Astrocyte (in vitro differentiated cells and primary cell): ENCODE measurements around the gene ARHGAP26. TPM values are rescaled to one million over a fixed set of nuclear protein-coding genes. Genes with fewer than 3 reads are reported as not detected.

Source experiments
- DNase-seq: peaks from one replicate; pipeline ENCODE4 v3.0.0-alpha.2; 2010; ENCODE audit warnings: low read depth
- FAIRE-seq: peaks from 2 replicates; lab custom pipeline; 2011; peaks lifted over from hg19 to GRCh38; lab: Jason Lieb, UNC
- H2AFZ ChIP-seq: 2 replicates; pipeline ENCODE4 v1.6.0; 2012; ENCODE audit warnings: low read depth, low read length, inconsistent platforms
- H3K27ac ChIP-seq: 2 replicates; pipeline ENCODE4 v1.5.1; 2011; ENCODE audit warnings: low read depth, low read length, inconsistent platforms
- H3K27me3 ChIP-seq: 2 replicates; pipeline ENCODE4 v1.6.0; 2011; ENCODE audit warnings: low read length, inconsistent platforms; ENCODE audit not compliant: insufficient read depth
- H3K36me3 ChIP-seq: 2 replicates; pipeline ENCODE4 v1.5.1; 2011; ENCODE audit warnings: low read length, inconsistent platforms; ENCODE audit not compliant: insufficient read depth
- H3K4me1 ChIP-seq: 2 replicates; pipeline ENCODE4 v1.5.1; 2011; ENCODE audit warnings: low read length, inconsistent platforms; ENCODE audit not compliant: insufficient read depth
- H3K4me2 ChIP-seq: 2 replicates; pipeline ENCODE4 v1.6.0; 2012; ENCODE audit warnings: low read length, inconsistent platforms
- H3K4me3 ChIP-seq: 2 replicates; pipeline ENCODE4 v1.5.1; 2011; ENCODE audit warnings: low read depth, mild to moderate bottlenecking, low read length, inconsistent platforms; ENCODE audit not compliant: insufficient read depth
- H3K79me2 ChIP-seq: 2 replicates; pipeline ENCODE4 v1.6.0; 2012; ENCODE audit warnings: mild to moderate bottlenecking, low read length, inconsistent platforms; ENCODE audit not compliant: insufficient read depth
- H3K9ac ChIP-seq: 2 replicates; pipeline ENCODE4 v1.6.0; 2012; ENCODE audit warnings: mild to moderate bottlenecking, low read length, inconsistent platforms
- H3K9me3 ChIP-seq: 2 replicates; pipeline ENCODE4 v1.5.1; 2012; ENCODE audit warnings: low read depth, mild to moderate bottlenecking, low read length, inconsistent platforms; ENCODE audit not compliant: insufficient read depth
- H4K20me1 ChIP-seq: 2 replicates; pipeline ENCODE4 v1.6.0; 2012; ENCODE audit warnings: low read length, inconsistent platforms; ENCODE audit not compliant: insufficient read depth
- H3K27ac Mint-ChIP-seq: one replicate; pipeline ENCODE4 v1.8.0; 2021; ENCODE audit warnings: mild to moderate bottlenecking, mixed read lengths; ENCODE audit not compliant: unreplicated experiment
- H3K27me3 Mint-ChIP-seq: one replicate; pipeline ENCODE4 v1.8.0; 2021; ENCODE audit warnings: low read depth, mixed read lengths; ENCODE audit not compliant: unreplicated experiment
- H3K36me3 Mint-ChIP-seq: one replicate; pipeline ENCODE4 v1.8.0; 2021; ENCODE audit warnings: low read depth, mixed read lengths; ENCODE audit not compliant: unreplicated experiment
- H3K4me1 Mint-ChIP-seq: one replicate; pipeline ENCODE4 v1.8.0; 2021; ENCODE audit warnings: low read depth, mixed read lengths; ENCODE audit not compliant: unreplicated experiment
- H3K4me3 Mint-ChIP-seq: one replicate; pipeline ENCODE4 v1.8.0; 2021; ENCODE audit warnings: mild to moderate bottlenecking, moderate library complexity, mixed read lengths; ENCODE audit not compliant: unreplicated experiment
- H3K9me3 Mint-ChIP-seq: one replicate; pipeline ENCODE4 v1.8.0; 2021; ENCODE audit warnings: mild to moderate bottlenecking, mixed read lengths; ENCODE audit not compliant: unreplicated experiment
- EZH2 ChIP-seq: IDR thresholded peaks from 2 replicates; pipeline ENCODE4 v1.6.1; 2012; ENCODE audit warnings: mild to moderate bottlenecking, low read length, inconsistent platforms; ENCODE audit not compliant: insufficient read depth
- total RNA-seq: library from RNA; stranded (reverse); gene quantifications from 2 replicates; pipeline ENCODE4 v1.2.1, GENCODE V29; 2021
- TF ChIP-seq, protein P1 (sequence below): IDR thresholded peaks from 2 replicates; pipeline ENCODE4 v1.5.1; 2011; ENCODE audit warnings: low read depth, mild to moderate bottlenecking, inconsistent platforms, low read length, moderate library complexity; ENCODE audit not compliant: insufficient read depth

The ARHGAP26 gene
- total RNA-seq, 1 donor from 2014 or later: 5.6 TPM

DNA sequence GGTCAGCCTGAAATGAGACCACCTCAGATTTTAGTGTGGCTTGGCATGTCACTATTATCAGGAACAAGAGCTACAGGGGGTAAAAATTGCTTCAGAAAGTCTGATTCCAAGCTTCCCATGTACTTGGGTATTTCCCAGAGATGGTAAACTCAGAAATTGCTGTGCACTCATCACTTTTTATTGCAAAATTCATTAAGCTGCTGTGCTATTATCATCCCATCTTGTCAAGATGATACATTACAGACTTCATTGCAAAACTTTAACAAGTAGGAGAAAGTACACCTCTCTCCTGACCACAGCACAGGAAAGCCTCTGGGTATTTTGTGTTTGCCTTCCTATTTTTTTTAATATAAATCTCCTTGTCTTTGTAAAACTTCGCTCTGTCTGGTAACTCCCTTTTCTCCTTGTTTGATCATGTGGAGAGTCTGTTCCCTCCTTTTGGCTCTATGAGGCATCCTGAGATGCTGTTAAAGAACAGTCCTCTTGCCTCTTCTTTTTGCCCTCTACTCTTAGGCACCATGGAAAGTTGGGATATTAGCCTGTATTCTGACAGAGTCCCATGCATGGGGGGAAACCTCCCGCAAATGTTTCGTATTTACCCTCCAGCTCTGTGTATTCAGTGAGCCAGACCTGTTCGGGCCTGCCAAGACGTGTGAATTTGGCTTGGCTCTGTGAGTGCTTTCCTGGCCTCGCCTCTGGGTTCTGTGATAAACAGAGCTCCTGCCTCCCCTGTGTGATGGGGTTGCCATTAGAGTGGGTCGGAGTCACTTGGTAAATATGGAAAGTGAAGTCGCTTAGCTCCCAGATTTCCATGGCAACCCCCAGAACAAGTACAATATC lies 372.6 kb downstream of the ARHGAP26 start:
- no peaks in the 10 kb centered on the region for H3K9me3 Mint-ChIP-seq
- no peak for FAIRE-seq
- H3K4me1 Mint-ChIP-seq: peaks cover 16% of the 10 kb centered on the region
- no peaks in the 10 kb centered on the region for H3K9me3 ChIP-seq
- H3K4me3 Mint-ChIP-seq: no peak overlapping the region
- H3K27me3 Mint-ChIP-seq: no peaks in the 10 kb centered on the region
- H3K9ac ChIP-seq: no peak overlapping the region
- no peaks in the 10 kb centered on the region for H3K27me3 ChIP-seq
- TF ChIP-seq, protein P1, sequence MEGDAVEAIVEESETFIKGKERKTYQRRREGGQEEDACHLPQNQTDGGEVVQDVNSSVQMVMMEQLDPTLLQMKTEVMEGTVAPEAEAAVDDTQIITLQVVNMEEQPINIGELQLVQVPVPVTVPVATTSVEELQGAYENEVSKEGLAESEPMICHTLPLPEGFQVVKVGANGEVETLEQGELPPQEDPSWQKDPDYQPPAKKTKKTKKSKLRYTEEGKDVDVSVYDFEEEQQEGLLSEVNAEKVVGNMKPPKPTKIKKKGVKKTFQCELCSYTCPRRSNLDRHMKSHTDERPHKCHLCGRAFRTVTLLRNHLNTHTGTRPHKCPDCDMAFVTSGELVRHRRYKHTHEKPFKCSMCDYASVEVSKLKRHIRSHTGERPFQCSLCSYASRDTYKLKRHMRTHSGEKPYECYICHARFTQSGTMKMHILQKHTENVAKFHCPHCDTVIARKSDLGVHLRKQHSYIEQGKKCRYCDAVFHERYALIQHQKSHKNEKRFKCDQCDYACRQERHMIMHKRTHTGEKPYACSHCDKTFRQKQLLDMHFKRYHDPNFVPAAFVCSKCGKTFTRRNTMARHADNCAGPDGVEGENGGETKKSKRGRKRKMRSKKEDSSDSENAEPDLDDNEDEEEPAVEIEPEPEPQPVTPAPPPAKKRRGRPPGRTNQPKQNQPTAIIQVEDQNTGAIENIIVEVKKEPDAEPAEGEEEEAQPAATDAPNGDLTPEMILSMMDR: no peak
- no peak for TF ChIP-seq EZH2
- H3K79me2 ChIP-seq: no peaks in the 10 kb centered on the region
- no peak overlapping the region for H3K27ac Mint-ChIP-seq
- H3K4me2 ChIP-seq: no peak overlapping the region
- no peak overlapping the region for H3K27ac ChIP-seq
- H2AFZ ChIP-seq: no peak overlapping the region
- H3K4me1 ChIP-seq: peaks cover 8% of the 10 kb centered on the region
- H3K36me3 Mint-ChIP-seq: peaks cover 1% of the 10 kb centered on the region
- no peaks in the 10 kb centered on the region for H3K36me3 ChIP-seq
- H3K4me3 ChIP-seq: no peak overlapping the region
- no peaks in the 10 kb centered on the region for H4K20me1 ChIP-seq
- DNase-seq: peak; percentile 64

DNA sequence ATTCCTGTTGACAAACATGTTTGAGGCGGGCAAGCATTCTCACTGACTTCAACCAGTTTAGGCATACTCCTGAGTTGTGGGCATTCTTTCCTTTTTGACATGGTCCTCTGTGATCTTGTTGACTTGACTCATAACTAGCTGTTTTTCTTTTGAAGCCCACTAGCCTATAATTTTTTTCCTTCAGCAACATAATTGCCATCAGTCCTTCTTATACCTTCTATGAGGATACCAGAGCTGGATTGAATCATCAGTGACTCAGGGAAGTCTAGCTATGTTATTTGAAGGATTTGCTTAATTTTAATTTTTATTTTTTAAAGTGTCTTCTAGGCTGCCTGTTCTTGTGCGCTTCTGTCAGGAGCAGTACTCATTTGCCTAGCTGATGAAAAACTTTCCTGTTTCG lies 373.8 kb downstream of the ARHGAP26 start:
- no peaks in the 10 kb centered on the region for H3K27me3 Mint-ChIP-seq

More for the DNA sequence above, 373.8 kb downstream of the ARHGAP26 start:
- Histone ChIP-seq H3K4me1 (peaks cover 5% of the 10 kb centered on the region), H3K27me3 (no peaks in the 10 kb centered on the region), H3K9me3 (no peaks in the 10 kb centered on the region), H3K9ac (no peak overlapping the region), H3K79me2 (no peaks in the 10 kb centered on the region), H4K20me1 (no peaks in the 10 kb centered on the region), H3K4me3 (no peak overlapping the region), H2AFZ (no peak overlapping the region), H3K27ac (no peak overlapping the region), H3K4me2 (no peak overlapping the region), H3K36me3 (no peaks in the 10 kb centered on the region)
- Mint-ChIP-seq H3K27ac (no peak overlapping the region), H3K9me3 (no peaks in the 10 kb centered on the region), H3K4me3 (no peak overlapping the region), H3K36me3 (peaks cover 1% of the 10 kb centered on the region), H3K4me1 (peaks cover 16% of the 10 kb centered on the region)
- no peak for TF ChIP-seq EZH2
- TF ChIP-seq, protein P1: no peak
- DNase-seq: peak; percentile 66
- FAIRE-seq: peak; percentile 13
